GM04503 (cell line): ENCODE measurements around the gene ZNF593OS.

Experiments
- DNase-seq: peaks from one replicate; pipeline ENCODE4 v3.0.0-alpha.2; 2012; ENCODE audit warnings: low read depth

Gene ZNF593OS

DNA sequence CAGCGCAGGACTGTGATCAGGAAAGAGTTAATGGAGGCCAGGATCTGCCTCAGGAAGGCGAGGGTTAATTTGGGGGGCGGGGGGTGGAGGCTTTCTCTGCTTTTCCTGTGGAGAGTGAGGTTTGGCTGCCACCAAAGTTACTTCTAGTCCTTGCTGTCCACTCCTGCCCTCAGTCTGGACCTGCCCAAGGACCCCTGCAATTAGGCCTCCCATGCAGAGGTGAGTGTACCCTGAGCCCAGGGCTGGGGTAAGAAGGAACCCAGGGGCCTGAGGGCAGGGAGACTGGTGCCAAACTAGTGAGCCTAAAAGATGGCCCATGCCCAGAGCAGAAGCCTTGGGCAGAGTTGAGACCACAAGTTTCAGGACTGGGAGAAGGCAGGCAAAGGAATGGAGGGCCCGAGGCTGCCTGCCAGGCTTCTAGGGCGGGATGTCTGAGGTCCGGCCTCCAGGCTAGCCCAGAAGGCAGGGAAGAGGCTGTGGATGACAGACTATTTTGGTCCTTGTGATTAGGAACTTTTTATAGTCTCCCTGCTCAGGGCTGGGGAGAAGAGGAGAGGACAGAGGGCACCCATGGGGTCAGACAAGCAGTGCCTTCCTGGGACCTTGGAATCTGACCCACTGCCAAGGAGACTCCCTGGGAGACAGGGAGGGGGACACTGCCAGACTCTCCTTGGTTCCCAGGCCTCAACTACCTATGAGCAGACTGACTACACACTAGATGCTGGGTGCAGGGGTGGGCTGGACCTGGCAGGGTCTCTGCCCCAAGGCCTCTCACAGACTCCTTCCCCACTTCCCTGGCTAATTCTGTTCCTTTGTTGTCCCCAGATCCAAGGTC lies 12.5 kb downstream of the ZNF593OS start, which contains the start of gene FAM110D:
Gene FAM110D (plus strand): TSS at position 172 of the 835 bp plus-strand sequence. CDS start 2,213 bp downstream, outside the sequence.
- no peak for DNase-seq

DNA sequence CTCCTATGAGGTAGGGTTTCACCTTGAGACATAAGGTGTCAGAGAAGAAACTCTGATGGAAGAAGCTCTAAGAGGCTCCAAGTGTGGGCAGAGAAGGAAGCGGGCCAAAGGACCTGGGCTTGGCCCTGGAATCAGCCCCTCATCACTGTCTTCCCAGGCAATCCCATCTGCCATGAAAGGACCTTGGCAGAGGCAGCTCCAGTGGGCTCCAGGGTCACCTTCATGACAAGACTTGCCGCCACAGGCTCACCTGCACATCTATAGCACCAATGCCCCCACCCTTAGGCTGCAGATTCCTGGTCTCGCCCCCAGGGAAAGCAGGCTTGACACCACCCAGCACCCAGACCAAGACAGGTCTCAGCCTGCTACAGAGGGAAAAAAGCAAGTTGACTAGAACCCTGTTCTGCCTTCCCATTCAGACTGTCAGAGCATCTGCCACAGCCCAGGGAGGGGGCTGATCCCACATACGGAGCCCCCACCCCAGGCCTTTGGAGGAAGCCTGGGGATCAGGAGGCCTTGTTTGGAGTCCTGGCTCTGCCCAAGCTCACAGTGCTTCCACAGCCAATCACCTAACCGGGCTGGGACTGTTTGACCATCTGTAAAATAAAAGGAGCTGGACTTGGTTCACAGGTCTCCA lies 13.2 kb downstream of the ZNF593OS start:
- no peak for DNase-seq

DNA sequence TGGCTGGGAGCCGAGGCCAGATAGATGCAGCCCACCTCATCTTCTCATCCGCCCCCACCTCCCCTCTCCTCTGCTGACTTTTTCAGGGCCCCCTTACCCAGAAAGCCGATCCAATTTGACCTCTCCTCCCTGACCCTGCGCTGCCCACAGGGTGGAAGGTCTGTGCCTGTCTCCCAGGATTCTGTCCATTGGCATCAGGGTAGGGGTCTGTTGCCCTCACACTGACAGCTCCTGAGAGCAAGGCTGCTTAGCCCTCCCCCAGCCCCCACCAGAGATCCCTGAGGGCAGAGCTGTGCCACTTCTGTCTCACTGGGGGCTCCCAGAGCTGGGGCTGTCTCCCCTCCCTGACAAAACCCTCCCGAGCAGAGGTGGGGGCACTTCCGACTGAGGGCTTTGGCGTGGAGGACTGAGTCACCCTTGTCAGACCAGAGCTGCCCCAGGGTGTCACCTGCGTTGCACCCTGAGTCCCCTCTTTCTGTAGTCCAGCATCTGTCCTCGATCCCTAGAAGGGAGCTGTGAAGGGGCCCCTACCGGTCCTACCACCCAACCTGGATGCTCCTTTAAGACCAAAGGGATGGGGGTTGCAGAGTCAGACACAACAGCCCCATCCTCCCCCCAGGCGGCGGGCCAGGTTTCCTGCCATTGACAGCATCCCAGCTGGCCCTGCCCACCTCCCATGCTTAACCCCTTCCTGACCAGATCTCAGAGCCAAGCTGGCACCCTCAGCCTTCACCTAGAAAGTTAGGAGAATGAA lies 15.2 kb downstream of the ZNF593OS start:
- no peak for DNase-seq

- DNase-seq = no peak
Observed at GRCh38 chr1:26155370-26156284, 16.0 kb downstream of the ZNF593OS start.

DNA sequence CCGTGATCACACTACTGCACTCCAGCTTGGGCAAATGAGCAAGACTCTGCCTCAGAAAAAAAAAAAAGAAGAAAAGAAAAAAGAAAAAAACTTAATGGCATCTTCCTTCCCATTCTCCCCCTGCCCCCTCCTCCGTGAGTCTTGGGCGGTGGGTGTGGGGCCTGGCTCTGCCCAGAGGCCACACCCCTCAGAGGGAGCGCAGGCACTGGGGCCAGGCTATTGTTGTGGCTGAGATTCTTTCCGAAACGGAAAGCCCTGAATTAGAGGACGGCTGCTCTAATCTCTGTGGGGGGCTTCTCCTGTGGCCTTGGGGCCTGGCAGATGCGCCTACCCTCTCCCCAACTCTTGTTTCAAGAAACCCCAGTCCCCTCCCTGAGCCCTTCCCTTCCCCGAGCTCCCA lies 16.9 kb downstream of the ZNF593OS start:
- DNase-seq = no peak

DNA sequence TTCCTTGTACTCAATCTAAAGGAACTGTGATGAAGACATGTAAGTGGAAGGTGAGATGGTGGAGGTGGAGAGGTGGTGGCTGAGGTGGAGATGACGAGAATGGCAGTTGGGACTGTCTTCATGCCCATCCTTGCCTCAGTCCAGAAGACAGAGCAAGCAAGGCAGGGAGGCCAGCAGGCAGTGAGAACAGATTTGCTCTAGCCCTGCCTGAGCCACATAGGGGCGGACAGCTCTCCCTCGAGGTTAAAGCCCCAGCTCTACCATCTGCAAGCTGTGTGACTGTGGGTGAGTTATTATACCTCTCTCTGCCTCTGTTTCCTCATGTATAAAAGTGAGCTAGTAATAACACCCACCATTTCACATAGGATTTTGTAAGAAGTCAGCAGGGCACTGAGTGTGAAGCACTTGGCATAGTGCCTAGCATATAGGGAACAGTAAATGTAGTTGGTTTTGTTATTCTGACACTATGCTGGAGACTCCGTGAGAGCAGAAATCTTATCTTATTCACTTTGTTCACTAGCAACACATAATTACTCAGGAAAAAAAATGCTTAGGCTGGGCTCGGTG lies 17.6 kb downstream of the ZNF593OS start:
- DNase-seq = no peak

DNA sequence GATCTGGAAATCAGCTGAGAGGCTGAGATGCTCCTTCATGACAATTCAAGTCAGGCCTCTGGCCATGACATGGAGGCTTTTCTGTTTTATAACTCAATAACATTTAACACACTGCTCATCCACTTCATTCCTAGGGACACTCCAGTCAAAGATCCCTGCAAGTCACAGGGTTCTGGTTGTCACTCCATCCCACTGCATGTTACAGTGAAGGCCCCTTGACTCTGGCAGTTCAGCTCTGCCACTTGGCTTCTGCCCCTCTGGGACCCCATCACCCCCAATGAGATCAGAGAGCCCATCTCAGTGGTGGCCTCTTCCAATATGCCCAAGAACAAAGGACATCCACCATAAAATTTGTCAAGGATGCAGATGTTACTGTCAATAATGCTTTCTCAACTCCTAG lies 22.7 kb downstream of the ZNF593OS start:
- no peak for DNase-seq

- no peak for DNase-seq
Observed at GRCh38 chr1:26145960-26146294, 25.7 kb downstream of the ZNF593OS start.

- DNase-seq = no peak
Observed at GRCh38 chr1:26145041-26145959, 26.3 kb downstream of the ZNF593OS start.

- DNase-seq = no peak
Observed at GRCh38 chr1:26142159-26142558, 29.5 kb downstream of the ZNF593OS start.

DNA sequence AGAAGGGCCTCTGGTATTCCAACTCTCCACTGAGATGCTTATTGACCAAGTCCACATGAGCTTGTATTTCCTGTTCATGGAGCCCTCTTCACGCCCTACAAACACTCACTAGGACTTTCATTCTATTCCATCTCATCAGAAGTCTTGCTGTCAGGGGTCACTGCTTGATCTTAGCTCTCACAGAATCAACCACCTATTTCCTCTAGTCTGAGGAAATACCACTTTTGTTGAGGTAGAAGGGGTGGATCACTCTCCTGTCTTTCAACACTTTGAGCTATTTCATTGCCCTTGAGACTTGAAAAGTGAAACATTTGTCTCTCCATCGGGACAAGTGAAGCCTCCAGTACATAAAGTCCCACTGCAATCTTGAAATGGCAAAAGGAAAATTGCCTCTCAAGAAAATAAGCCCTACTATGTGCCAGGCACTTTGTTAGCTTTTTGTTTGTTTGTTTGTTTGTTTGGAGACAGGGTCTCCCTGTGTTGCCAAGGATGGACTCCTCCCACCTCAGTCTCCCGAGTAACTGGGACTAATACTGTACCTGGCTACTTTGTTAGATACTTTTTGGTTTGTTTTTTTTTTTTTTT lies 32.6 kb downstream of the ZNF593OS start:
- no peak for DNase-seq

DNA sequence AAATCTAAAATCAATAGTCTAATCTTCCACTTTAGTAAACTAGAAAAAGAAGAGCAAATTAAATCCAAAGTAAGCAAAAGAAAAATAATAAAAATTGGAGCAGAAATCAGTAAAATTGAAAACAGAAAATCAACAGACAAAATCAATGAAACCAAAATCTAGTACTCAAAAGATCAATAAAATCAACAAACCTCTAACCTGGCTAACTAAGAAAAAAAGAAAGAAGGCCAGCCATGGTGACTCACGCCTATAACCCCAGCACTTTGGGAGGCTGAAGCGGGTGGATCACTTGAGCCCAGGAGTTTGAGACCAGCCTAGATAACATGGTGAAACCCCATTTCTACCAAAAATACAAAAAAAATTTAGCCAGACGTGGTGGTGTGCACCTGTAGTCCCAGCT lies 37.2 kb downstream of the ZNF593OS start:
- DNase-seq = no peak

- no peak for DNase-seq
Observed at GRCh38 chr1:26132834-26133167, 38.8 kb downstream of the ZNF593OS start.

GRCh38 chr1:26132128-26132833 lies 39.4 kb downstream of the ZNF593OS start:
- DNase-seq = no peak

DNA sequence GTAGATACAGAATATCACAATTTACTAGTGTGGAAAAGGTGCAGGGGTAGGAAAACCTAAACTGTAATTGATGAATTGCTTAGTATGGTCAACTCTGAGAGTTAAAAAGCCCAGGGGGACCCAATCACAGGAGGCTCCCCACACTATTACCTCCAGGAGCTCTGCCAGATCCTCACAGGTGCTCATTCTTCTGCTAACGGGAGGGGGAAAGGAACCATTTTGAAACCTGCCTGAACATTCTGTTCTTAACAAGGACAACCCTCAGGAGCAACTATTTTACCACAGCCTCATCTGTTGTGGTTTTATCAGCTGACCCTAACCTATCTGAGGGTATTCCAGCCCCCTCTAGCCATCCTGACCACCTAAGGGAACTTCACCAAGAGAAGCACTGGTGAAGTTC lies 40.9 kb downstream of the ZNF593OS start:
- no peak for DNase-seq

- DNase-seq = no peak
Observed at GRCh38 chr1:26129778-26130177, 41.9 kb downstream of the ZNF593OS start.

- DNase-seq = no peak
Observed at GRCh38 chr1:26127235-26128163, 44.1 kb downstream of the ZNF593OS start.

DNA sequence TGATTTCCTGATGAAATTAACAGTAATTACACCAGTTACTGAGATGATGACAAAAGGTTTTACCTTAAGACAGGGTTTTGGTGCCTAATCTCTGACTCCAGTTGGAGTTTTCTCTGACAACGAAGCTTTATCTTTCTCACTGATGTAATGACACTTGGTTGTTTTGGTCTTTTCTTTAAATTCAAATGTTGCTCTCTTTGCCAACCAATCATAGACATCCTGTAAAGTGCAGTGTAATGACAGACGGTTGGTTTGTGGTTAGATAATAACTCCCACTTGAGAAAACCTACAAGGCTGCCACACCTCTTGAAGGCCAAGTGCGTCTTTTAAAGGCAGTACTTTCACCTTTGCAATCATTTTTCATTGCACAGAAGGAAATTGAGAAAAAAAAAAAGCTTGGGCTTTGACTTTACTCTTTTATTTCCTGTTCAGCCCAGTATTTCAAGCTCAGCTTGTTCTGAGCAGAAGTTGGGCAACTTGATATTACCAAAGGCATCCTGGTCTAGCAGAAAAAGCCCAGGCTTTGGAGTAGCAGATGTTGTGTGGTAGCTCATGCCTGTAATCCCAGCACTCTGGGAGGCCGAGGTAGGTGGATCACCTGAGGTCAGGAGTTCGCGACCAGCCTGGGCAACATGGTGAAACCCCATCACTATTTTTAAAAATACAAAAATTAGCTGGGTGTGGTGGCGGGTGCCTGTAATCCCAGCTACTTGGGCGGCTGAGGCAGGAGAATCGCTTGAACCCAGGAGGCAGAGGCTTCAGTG lies 45.1 kb downstream of the ZNF593OS start:
- no peak for DNase-seq
